ENCODE measurements around the gene RBFOX2.
"Not testable (repeated sequence)": the region's sequence is repeated elsewhere in the genome, so short reads cannot be mapped to it uniquely, and the experiment has no call there.

RBFOX2 gene, protein sequence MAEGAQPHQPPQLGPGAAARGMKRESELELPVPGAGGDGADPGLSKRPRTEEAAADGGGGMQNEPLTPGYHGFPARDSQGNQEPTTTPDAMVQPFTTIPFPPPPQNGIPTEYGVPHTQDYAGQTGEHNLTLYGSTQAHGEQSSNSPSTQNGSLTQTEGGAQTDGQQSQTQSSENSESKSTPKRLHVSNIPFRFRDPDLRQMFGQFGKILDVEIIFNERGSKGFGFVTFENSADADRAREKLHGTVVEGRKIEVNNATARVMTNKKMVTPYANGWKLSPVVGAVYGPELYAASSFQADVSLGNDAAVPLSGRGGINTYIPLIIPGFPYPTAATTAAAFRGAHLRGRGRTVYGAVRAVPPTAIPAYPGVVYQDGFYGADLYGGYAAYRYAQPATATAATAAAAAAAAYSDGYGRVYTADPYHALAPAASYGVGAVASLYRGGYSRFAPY

DNA sequence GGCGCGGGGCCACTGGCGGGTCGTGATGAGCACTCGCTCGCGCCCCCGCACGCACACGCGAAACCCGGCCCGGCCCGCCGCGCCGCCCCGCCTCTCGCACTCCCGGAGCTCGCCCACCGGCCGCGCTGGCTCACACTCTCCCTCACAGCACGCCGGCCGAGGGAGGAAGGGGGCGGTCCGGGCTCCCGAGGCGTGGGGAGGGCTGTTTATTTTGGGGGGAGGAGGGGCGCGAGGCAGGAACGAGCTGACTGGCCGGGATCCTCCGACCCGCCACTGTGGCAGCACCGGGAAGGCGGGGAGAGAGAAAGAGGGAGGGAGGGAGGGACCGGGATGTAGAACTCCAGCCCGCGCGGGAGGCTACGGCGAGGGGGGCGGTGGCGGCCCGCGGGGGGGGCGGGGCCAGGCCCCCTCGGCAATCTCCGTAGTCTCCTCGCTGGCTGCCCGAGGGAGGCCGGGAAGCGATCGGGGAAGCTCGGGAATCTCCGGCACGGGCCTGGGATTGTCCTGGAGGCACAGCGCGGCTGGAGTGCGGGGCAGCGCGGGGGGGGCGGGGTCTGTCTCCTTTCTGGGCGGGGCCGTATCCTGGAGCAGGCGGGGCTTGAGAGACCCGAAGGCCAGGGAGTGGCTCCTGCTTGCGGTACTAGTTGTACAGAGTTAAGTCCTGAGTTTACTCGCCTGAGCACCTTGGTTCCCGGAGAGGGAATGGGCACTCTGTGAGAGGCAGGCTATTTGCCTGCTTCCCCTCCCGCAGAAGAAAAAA lies at the start of gene RBFOX2:
TSS of gene RBFOX2 (minus strand) at position 179 of the 760 bp plus-strand sequence. CDS start 399 bp downstream, outside the sequence.
- peak; percentile 88 for DNase-seq (ENCODE audit: low spot score)

DNA sequence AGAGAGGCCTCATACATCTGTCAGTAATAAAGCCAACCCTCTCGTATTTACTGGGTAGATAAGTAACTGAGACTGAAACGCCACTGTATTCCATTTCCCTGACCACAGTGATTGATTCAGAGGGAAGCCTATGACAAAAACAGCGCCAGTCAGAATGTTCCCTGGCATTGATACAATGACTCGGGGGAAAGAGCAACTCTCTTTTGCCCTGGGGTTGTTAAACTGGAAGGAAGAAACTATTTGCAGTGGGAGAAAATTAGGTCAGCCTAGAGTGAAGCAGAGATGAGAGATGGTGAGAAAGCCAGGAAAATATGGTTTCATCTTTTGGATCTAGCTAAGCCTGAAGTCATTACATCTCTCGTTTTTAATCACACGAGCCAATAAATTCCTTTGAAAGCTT lies 48.6 kb upstream of the RBFOX2 start:
- peak; percentile 34 for DNase-seq (ENCODE audit: low spot score)

- no peak for DNase-seq (ENCODE audit: low spot score)
These were observed 47.1 kb upstream of the RBFOX2 start for GRCh38 chr22:36075724-36076123.

DNA sequence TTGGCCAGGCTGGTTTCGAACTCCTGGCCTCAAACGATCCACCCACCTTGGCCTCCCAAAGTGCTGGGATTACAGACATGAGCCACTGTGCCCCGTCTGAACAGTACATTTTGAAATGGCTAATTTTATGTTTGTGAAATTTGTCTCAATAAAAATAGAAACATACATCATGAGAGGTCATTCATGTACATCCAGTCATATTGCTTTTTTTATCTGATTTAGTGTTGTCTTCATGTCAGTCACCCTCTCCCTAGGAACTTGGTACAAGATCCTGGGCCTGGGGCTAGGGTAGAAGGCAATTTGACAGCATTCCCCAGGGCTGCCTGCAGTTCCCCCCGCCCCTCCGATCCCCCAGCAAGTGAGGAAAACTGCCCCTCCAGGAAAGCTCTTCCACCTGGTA lies 46.6 kb upstream of the RBFOX2 start:
- DNase-seq (ENCODE audit: low spot score): no peak

DNA sequence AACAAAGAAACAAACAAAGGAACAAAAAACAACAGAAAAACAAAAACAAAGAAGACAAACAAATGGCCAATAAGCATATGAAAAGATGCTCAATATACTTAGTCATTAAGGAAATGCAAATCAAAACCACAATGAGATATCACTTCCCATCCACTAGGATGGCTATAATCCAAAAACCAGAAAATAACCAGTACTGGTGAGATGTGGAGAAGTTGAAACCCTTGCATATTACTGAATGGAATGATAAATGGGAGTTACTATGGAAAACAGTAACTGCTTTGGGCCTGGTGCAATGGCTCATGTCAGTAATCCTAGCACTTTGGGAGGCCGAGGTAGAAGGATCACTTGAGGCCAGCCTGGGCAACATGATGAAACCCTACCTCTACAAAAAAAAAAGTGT lies 44.9 kb upstream of the RBFOX2 start:
- no peak for DNase-seq (ENCODE audit: low spot score)

DNA sequence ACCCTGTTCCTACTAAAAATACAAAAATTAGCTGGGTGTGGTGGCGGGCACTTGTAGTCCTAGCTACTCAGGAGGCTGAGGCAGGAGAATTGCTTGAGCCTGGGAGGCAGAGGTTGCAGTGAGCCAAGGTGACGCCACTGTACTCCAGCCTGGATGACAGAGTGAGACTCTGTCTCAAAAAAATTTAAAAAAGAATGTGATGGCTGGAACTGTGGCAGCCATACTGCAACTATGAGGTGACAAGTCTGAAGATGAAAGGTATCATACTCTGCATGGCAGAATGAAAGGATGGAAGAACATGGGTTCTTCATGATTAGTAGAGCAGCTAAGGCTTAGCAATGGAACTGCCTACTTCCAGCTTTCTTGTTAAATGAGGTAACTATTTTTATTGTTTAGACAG lies 42.0 kb upstream of the RBFOX2 start:
- not testable (repeated sequence) for DNase-seq (ENCODE audit: low spot score)

DNA sequence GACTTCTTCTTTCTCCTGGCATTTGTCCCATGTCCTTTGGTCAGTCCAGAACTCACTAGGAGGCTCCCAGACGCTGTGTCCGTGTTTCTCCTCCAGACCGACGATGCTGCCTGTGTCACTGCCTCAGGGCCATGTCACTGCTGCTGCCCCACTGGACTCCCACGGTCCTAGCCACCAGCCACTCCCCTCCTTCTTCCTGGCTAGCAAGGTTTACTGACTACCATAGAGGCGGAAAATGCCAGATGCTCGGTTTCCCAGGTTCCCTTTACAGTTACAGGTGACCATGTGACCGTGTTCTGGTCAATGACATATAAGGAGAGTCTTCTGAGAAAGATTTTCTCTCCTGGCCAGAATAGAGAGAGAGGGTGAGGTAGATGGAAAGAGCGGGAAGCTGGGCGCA lies 40.7 kb upstream of the RBFOX2 start:
- no peak for DNase-seq (ENCODE audit: low spot score)

DNA sequence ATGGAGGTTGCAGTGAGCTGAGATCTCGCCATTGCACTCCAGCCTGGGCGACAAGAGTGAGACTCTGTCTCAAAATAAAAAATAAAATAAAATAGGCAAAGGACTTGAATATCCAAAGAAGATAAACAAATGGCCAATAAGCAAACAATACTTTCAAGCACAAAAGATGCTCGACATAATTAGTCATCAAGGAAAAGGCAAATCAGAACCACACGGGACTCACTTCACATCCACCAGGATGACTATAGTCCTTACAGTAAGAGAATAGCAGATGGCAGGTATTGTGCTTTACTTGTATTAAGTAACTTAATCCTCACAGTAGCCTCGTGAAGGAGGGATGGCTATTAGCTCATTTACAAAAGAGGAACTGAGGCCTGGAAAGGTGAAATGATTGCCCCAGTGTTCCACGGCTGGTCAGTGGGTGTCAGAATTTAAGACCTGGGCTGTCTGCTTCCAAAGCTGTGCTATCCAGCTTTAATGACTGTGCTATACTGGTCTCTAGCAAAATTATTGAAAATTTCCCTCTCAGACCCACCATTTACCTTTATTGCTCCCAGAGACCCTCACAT lies 40.2 kb upstream of the RBFOX2 start:
- DNase-seq (ENCODE audit: low spot score): no peak

DNA sequence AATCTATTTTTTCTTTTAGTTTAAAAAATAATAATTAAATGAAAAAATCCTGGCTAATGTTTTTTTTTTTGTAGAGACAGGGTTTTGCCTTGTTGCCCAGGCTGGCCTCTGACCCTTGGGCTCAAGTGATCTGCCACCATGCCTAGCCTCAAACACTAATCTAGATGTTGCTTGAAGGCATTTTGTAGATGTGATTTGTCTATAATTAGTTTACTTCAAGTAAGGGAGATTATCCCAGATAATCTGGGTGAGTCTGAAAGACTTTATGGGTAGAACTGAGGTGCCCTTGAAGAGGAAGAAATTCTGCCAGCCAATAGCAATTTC lies 38.6 kb upstream of the RBFOX2 start:
- no peak for DNase-seq (ENCODE audit: low spot score)

GRCh38 chr22:36065775-36066544 lies 37.3 kb upstream of the RBFOX2 start:
- DNase-seq (ENCODE audit: low spot score): peak; percentile 83

DNA sequence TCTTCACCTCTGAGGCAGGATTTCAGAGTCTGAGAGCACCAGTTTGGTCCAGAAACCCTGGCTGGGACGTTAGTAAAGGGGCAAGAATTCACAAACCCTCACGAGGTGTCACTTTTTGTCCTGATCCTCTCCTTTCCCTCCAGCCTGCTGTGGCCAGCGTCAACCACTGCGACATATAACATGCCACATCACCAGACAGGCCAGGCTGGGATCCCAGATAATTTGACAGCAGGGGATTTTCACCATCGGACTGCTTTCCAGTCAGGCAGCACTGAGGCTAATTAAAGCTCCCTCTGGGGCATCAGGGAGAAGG lies 36.8 kb upstream of the RBFOX2 start:
- no peak for DNase-seq (ENCODE audit: low spot score)

- no peak for DNase-seq (ENCODE audit: low spot score)
These were observed 35.7 kb upstream of the RBFOX2 start for GRCh38 chr22:36064358-36064757.

- DNase-seq (ENCODE audit: low spot score): no peak
These were observed 28.4 kb upstream of the RBFOX2 start for GRCh38 chr22:36056980-36057379.

DNA sequence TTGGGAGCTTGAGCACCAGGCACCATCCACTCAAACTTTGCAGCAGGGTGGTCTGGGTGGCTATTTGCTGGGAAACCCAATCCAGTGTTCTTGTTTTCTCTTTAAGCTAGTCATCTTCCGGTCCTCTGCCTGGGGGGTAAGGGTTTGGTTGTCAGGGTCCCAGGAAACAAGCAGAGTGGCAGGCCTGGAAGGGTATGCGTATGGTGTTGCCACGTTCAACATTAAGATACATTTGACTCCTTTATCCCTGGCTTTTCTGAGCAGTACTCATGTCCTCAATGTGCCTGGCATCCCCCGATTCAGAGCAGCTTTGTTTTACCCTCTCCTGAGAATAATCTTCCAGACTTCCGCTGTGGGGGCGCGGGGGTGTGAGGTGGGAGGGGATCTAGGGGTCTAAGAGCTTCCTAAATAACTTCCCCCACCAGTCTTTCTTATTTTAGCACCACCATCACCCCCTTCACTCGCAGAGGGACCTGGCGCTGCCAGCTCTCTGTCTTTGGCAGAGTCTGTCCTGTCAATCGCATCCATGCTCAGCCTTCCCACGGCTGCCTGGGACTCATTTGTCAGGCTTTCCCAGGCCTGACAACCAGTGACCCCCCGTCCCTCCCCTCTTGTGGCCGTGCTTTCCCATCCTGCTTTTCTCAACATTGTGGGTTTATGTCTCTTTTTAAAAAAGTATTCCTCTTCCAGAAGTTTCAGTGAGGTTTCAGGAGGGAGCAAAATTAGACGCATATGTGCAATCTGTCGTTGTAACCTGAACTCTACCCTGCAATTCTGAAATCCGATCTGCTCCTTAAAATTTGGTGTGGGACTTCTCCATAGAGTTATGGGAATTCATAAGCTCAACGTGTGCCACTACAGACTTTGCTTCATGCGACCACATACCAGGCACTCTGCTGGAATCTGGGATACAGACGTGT lies 27.0 kb upstream of the RBFOX2 start:
- DNase-seq (ENCODE audit: low spot score): no peak

DNA sequence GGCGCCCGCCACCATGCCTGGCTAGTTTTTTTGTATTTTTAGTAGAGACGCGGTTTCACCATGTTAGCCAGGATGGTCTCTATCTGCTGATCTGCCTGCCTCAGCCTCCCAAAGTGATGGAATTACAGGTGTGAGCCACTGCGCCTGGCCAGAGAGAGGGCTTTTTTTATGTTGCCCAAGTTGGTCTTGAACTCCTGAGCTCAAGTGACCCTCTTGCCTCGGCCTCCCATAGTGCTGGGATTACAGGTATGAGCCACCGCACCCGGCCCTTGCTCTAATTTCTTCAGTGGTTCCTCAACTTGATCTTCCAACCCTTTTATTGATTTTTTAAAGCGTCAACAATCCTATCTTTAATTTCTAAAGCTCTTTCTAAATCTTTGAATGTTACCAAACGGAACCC lies 25.8 kb upstream of the RBFOX2 start:
- not testable (repeated sequence) for DNase-seq (ENCODE audit: low spot score)

- no peak for DNase-seq (ENCODE audit: low spot score)
These were observed 24.9 kb upstream of the RBFOX2 start for GRCh38 chr22:36053242-36054147.

DNA sequence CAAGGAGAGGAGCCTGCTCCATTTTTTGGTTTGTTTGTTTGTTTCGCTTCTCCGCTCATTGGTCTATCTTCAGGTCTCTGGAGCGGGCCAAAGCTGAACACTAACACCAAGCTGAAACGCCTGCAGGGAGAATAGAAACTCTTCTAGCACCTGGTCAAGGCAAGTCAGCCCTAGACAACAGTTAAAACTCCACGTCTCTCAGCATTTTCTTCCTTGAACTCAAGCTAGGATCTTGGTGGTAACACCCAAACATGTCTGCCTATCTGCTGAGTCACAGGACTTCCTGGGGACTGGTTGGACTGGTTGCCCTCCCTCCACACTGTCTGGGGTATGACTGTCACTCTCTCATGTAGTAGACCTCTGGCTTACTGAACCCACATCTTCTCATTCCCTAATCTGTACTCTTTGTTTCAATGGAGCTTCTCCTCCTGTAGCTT lies 23.9 kb upstream of the RBFOX2 start:
- DNase-seq (ENCODE audit: low spot score): no peak

GRCh38 chr22:36049678-36049997 lies 21.0 kb upstream of the RBFOX2 start:
- DNase-seq (ENCODE audit: low spot score): no peak

- no peak for DNase-seq (ENCODE audit: low spot score)
These were observed 20.5 kb upstream of the RBFOX2 start for GRCh38 chr22:36048911-36049677.

- not testable (repeated sequence) for DNase-seq (ENCODE audit: low spot score)
These were observed 15.9 kb upstream of the RBFOX2 start for GRCh38 chr22:36044517-36044916.
